ENCODE measurements around the gene NF1.
"Not testable (repeated sequence)": the region's sequence is repeated elsewhere in the genome, so short reads cannot be mapped to it uniquely, and the experiment has no call there.

NF1 gene

DNA sequence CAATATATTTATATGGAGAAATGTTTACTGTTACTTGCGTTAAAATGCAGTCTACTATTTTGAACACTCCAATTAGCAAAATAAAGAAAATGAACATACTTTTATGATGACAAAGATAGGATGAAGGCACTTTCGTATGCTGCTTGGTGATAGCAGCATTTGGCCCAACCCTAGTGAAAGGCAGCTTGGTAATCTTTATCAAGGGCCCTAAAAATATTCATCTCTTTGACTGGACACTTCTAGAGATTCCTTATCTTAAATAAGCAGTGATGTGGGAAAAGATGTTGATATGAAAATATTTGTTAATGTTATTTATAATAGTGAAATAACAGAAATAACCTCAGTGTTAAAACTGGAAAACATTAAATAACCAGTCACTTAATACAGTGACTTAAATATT, 79.4 kb downstream of the NF1 start:
- Histone ChIP-seq H3K9me2 (replicated peaks; ENCODE audit: insufficient read depth, low read length) (no peaks in the 10 kb centered on the region), H3K27ac (ENCODE audit: low read depth, low read length) (no peak overlapping the region), H3K4me3 (ENCODE audit: insufficient read depth, low read length, poor library complexity, severe bottlenecking) (no peak overlapping the region), H3K9me3 (ENCODE audit: insufficient read depth, low read length) (no peaks in the 10 kb centered on the region), H3F3A (ENCODE audit: insufficient read depth) (no peaks in the 10 kb centered on the region), H4K20me1 (ENCODE audit: low read depth, low read length) (no peaks in the 10 kb centered on the region), H3K27me3 (ENCODE audit: low read length) (no peaks in the 10 kb centered on the region), H2AFZ (ENCODE audit: low read depth, low read length, severe bottlenecking) (no peak overlapping the region), H3K79me2 (ENCODE audit: insufficient read depth, low read length) (no peaks in the 10 kb centered on the region), H3K4me2 (ENCODE audit: low read depth, low read length, poor library complexity, severe bottlenecking) (no peak overlapping the region), H3K36me3 (ENCODE audit: low read length) (no peaks in the 10 kb centered on the region), H3K9ac (ENCODE audit: low read length) (no peak overlapping the region)
- TF ChIP-seq EZH2phosphoT487 (conservative IDR thresholded peaks at IDR 0.05; ENCODE audit: low read length): no peak
- TF ChIP-seq, protein P1, sequence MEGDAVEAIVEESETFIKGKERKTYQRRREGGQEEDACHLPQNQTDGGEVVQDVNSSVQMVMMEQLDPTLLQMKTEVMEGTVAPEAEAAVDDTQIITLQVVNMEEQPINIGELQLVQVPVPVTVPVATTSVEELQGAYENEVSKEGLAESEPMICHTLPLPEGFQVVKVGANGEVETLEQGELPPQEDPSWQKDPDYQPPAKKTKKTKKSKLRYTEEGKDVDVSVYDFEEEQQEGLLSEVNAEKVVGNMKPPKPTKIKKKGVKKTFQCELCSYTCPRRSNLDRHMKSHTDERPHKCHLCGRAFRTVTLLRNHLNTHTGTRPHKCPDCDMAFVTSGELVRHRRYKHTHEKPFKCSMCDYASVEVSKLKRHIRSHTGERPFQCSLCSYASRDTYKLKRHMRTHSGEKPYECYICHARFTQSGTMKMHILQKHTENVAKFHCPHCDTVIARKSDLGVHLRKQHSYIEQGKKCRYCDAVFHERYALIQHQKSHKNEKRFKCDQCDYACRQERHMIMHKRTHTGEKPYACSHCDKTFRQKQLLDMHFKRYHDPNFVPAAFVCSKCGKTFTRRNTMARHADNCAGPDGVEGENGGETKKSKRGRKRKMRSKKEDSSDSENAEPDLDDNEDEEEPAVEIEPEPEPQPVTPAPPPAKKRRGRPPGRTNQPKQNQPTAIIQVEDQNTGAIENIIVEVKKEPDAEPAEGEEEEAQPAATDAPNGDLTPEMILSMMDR (IDR thresholded peaks at IDR 0.05; ENCODE audit: insufficient read depth, low read length, poor library complexity, severe bottlenecking): no peak

DNA sequence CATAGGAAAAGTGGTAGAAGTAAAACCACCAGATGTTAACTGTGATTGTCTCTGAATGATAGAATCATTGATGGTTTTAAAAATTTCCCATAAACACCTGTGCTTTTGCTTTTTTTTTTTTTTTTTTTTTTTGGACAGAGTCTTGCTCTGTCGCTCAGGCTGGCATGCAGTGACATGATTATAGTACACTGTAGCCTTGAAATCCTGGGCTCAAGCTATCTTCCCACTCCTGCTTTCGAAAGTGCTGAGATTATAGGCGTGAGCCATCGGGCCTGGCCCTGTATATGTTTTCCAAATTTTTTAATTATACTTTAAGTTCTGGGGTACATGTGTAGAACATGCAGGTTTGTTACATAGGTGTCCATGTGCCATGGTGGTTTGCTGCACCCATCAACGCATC, 80.5 kb downstream of the NF1 start:
- H3K27ac ChIP-seq (ENCODE audit: low read depth, low read length): no peak overlapping the region
- H3K36me3 ChIP-seq (ENCODE audit: low read length): no peaks in the 10 kb centered on the region
- H3K79me2 ChIP-seq (ENCODE audit: insufficient read depth, low read length): no peaks in the 10 kb centered on the region
- no peak overlapping the region for H3K4me2 ChIP-seq (ENCODE audit: low read depth, low read length, poor library complexity, severe bottlenecking)
- no peaks in the 10 kb centered on the region for H3K9me3 ChIP-seq (ENCODE audit: insufficient read depth, low read length)
- H3K9me2 ChIP-seq (replicated peaks; ENCODE audit: insufficient read depth, low read length): no peaks in the 10 kb centered on the region
- H4K20me1 ChIP-seq (ENCODE audit: low read depth, low read length): no peaks in the 10 kb centered on the region
- H3K9ac ChIP-seq (ENCODE audit: low read length): no peak overlapping the region
- no peak overlapping the region for H3K4me3 ChIP-seq (ENCODE audit: insufficient read depth, low read length, poor library complexity, severe bottlenecking)
- TF ChIP-seq, protein P1 (IDR thresholded peaks at IDR 0.05; ENCODE audit: insufficient read depth, low read length, poor library complexity, severe bottlenecking): no peak
- TF ChIP-seq EZH2phosphoT487 (conservative IDR thresholded peaks at IDR 0.05; ENCODE audit: low read length): no peak
- no peaks in the 10 kb centered on the region for H3K27me3 ChIP-seq (ENCODE audit: low read length)
- H3F3A ChIP-seq (ENCODE audit: insufficient read depth): no peaks in the 10 kb centered on the region
- no peak overlapping the region for H2AFZ ChIP-seq (ENCODE audit: low read depth, low read length, severe bottlenecking)

DNA sequence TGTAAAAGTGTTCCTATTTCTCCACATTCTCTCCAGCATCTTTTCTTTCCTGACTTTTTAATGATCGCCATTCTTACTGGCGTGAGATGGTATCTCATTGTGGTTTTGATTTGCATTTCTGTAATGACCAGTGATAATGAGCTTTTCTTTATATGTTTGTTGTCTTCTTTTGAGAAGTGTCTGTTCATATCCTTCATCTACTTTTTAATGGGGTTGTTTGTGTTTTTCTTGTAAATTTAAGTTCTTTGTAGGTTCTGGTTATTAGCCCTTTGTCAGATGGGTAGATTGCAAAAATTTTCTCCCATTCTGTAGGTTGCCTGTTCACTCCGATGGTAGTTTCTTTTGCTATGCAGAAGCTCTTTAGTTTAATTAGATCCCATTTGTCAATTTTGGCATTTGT, 81.4 kb downstream of the NF1 start:
- H3F3A ChIP-seq (ENCODE audit: insufficient read depth); H2AFZ ChIP-seq (ENCODE audit: low read depth, low read length, severe bottlenecking); H4K20me1 ChIP-seq (ENCODE audit: low read depth, low read length); H3K27ac ChIP-seq (ENCODE audit: low read depth, low read length); H3K4me2 ChIP-seq (ENCODE audit: low read depth, low read length, poor library complexity, severe bottlenecking); H3K9ac ChIP-seq (ENCODE audit: low read length); H3K9me2 ChIP-seq (replicated peaks; ENCODE audit: insufficient read depth, low read length); H3K27me3 ChIP-seq (ENCODE audit: low read length); H3K36me3 ChIP-seq (ENCODE audit: low read length); H3K9me3 ChIP-seq (ENCODE audit: insufficient read depth, low read length); H3K4me3 ChIP-seq (ENCODE audit: insufficient read depth, low read length, poor library complexity, severe bottlenecking); H3K79me2 ChIP-seq (ENCODE audit: insufficient read depth, low read length): not testable (repeated sequence)

DNA sequence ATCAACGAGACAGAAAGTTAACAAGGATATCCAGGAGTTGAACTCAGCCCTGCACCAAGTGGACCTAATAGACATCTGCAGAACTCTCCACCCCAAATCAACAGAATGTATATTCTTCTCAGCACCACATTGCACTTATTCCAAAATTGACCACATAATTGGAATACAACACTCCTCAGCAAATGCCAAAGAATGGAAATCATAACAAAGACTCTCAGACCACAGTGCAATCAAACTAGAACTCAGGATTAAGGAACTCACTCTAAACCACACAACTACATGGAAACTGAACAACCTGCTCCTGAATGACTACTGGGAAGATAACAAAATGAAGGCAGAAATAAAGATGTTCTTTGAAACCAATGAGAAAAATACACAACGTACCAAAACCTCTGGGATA, 84.2 kb downstream of the NF1 start:
- not testable (repeated sequence) for H4K20me1 ChIP-seq (ENCODE audit: low read depth, low read length); H3K27ac ChIP-seq (ENCODE audit: low read depth, low read length); H2AFZ ChIP-seq (ENCODE audit: low read depth, low read length, severe bottlenecking); H3F3A ChIP-seq (ENCODE audit: insufficient read depth); H3K36me3 ChIP-seq (ENCODE audit: low read length); H3K79me2 ChIP-seq (ENCODE audit: insufficient read depth, low read length); H3K9me2 ChIP-seq (replicated peaks; ENCODE audit: insufficient read depth, low read length); H3K9me3 ChIP-seq (ENCODE audit: insufficient read depth, low read length); H3K4me3 ChIP-seq (ENCODE audit: insufficient read depth, low read length, poor library complexity, severe bottlenecking); H3K27me3 ChIP-seq (ENCODE audit: low read length); H3K9ac ChIP-seq (ENCODE audit: low read length); H3K4me2 ChIP-seq (ENCODE audit: low read depth, low read length, poor library complexity, severe bottlenecking)

Measured in SU-DHL-6 (cell line).